ENCODE measurements around the gene USP37.

USP37 gene, protein sequence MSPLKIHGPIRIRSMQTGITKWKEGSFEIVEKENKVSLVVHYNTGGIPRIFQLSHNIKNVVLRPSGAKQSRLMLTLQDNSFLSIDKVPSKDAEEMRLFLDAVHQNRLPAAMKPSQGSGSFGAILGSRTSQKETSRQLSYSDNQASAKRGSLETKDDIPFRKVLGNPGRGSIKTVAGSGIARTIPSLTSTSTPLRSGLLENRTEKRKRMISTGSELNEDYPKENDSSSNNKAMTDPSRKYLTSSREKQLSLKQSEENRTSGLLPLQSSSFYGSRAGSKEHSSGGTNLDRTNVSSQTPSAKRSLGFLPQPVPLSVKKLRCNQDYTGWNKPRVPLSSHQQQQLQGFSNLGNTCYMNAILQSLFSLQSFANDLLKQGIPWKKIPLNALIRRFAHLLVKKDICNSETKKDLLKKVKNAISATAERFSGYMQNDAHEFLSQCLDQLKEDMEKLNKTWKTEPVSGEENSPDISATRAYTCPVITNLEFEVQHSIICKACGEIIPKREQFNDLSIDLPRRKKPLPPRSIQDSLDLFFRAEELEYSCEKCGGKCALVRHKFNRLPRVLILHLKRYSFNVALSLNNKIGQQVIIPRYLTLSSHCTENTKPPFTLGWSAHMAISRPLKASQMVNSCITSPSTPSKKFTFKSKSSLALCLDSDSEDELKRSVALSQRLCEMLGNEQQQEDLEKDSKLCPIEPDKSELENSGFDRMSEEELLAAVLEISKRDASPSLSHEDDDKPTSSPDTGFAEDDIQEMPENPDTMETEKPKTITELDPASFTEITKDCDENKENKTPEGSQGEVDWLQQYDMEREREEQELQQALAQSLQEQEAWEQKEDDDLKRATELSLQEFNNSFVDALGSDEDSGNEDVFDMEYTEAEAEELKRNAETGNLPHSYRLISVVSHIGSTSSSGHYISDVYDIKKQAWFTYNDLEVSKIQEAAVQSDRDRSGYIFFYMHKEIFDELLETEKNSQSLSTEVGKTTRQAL

DNA sequence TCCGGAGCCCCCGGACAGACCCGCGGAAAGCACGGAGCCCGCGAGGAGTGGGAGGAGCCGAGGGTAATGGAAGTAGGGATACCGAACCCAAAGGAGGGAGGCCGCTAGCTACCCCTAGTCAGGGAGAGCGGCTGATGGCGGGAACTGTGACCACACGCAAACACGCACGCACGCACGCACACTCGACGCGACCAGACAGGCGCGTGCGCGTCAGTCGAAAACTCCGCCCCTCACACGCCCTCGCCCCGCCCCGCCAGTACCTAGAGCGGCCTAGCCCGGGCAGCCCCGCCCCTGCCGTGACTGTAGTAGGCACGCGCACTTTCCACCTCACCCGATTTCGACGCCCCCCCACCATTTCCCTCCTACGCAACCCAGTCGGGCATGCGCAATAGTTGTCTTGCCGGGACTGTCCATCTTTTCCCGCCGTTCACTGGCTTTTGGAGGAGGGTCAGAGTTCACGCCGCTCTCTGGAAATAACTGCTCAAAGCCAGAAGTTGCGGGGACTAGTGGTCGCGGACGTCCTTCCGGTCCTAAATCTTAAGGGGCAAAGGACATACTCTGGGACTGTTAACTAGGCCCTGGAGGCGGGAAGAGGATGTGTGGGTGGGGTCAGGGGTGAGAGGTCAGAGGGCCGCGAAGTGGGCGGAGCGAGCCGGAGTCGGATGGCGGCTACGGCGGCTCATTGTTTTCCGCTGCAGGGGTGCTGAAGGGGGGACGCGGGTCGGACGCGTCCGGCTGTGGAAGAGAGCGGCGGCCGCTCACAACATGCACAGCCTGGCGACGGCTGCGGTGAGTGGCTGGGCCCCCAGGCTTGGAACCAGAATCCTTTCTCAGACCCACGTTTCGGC is at the start of gene USP37, which contains the start of gene CNOT9:
Gene USP37 (minus strand): TSS at position 162 of the 848 bp plus-strand sequence. CDS start 9,698 bp downstream, outside the sequence.
Gene CNOT9 (plus strand): TSS at position 650 of the 848 bp plus-strand sequence. CDS start 116 bp downstream, at position 766.
- in situ Hi-C loops (cut with MboI; ENCODE audit: low sequenced_read_pairs) = no loop called here

DNA sequence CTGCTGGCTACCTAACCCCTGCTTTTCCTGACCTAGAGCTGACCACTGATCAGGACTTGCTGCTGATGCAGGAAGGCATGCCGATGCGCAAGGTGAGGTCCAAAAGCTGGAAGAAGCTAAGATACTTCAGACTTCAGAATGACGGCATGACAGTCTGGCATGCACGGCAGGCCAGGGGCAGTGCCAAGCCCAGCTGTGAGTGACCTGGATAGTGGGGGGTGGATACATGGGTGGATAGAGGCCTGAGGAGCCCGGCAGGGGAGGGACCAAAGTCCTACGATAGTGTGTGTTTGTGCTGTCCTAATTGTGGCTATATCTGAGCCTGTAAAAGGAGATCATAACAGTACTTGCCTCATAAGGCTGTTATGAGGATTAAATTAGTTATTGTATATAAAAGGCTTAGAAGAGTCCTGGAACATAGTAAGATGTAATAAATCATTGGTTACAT is 47.7 kb upstream of the USP37 start:
- in situ Hi-C loops (cut with MboI; ENCODE audit: low sequenced_read_pairs) = no loop called here

DNA sequence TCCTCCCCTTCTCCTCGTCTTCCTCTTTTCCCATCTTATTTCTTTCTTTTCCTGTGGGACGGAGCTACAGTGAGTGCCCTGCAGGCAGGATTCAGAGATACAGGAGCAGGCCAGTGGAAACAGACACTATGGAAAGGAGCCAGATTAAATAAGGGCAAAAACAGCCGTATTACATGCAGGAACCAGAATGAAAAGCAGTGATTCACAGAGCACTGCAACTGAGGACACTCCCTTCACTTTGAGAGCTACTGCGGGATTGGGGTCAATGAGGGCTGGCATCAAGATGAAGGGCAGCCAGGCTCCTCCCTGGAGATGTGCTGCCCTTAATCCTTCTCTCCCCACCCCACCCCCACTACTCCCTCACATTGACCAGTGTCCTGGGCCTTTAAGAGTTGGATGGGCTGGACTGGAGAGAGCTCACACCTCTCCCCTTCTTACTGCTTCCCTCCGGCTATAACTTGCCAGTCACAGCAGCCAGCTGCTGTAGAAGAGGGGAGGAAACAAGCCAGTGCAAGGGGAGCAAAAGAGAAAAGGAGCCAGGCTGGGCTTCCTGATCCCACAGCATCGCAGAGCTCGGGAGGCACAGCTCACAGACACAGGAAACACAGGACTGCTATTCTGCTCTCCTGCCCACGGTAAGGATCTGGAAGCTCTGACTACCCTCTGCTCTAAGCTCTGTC is 39.4 kb upstream of the USP37 start, which contains the start of gene PLCD4:
Gene PLCD4 (plus strand): TSS at position 464 of the 680 bp plus-strand sequence. CDS start 7,841 bp downstream, outside the sequence.
- in situ Hi-C loops (cut with MboI; ENCODE audit: low sequenced_read_pairs) = no loop called here

DNA sequence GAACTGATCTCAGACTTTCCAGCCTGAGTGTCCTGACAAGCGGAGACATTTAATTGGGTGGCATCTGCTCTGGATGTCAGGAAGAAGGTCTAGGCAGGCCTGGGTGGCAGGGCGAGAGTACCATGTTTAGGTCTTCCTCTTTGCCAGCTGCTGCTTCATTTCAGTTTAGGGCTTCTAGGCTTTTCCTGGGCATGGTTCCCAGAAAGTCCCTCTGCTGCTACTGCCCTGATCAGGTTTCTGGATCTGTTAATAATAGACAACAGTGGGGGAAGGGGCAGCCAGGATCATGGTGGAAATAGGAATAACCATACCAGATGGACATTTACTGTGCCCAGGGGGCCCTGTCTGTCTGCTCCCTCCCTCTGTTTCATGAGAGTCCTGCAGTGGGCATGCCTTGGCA is 37.3 kb upstream of the USP37 start:
- in situ Hi-C loops (cut with MboI; ENCODE audit: low sequenced_read_pairs) = no loop called here

DNA sequence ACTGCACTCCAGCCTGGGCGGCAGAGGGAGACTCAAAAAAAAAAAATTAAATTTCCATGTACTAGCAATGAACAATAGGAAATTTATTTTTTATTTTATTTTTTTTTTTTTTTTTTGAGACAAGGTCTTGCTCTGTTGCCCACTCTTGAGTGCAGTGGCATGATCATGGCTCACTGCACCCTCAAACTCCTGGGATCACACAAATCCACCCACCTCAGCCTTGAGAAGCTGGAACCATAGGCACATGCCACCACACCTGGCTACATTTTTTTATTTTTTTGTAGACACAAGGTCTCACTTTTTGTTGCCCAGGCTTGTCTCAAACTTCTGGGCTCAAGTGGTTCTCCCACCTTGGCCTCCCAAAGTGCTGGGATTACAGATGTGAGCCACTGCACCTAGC is 17.4 kb upstream of the USP37 start:
- in situ Hi-C loops (cut with MboI; ENCODE audit: low sequenced_read_pairs) = no loop called here

DNA sequence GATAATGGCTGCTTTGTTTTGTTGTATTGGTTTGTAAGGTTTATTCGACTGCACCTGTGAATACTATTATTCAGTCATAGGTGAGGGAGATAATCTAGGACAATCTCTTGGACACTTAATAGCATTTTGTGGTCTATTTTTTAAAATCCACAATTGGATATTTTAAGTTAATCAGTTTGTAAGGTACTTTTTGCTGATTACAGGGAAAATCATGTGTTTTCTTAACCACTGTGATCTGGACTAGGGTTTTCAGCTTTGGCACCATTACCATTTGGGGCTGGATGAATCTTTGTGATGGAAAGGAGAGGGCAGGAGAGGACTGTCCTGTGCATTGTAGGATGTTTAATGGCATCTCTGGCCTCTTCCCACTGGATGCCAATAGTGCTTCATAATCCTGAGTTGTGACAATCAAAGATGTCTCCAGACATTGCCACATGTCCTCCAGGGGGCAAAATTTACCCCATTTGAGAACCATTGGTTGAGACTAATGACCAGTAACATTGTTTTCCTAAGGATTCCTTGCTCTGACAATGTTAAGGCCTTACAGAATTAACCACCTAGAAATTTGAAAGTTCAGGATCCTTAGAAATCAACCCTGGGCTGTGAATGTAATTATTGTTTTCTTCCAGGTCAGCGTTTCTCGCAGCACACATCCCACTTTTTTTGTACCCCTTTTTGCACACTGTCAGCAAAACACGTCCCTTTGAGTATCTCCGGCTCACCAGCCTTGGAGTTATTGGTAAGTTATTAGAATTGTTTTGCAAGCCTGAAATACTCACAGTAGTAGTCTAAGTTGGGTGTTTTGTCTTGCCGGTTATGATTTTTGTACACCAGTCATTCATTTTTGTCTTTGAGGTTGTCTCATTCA is 16.1 kb upstream of the USP37 start:
- in situ Hi-C loops (cut with MboI; ENCODE audit: low sequenced_read_pairs) = no loop called here

DNA sequence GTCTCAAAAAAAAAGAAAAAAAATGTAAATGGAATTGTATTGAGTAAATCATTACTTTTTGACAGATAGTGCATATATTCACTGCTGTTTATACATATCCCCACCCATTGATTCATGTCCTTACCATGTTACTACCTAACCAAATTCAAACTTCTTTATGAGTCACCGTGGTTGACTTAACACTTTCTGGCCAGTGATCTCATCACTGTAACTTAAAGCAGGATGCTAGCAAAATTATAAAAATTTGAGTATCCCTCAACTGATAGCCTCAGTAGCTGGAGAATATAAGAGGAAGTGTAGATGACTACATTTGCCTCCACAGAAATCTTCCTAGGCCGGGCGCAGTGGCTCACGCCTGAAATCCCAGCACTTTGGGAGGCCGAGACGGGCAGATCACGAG is 13.9 kb upstream of the USP37 start:
- in situ Hi-C loops (cut with MboI; ENCODE audit: low sequenced_read_pairs) = no loop called here

DNA sequence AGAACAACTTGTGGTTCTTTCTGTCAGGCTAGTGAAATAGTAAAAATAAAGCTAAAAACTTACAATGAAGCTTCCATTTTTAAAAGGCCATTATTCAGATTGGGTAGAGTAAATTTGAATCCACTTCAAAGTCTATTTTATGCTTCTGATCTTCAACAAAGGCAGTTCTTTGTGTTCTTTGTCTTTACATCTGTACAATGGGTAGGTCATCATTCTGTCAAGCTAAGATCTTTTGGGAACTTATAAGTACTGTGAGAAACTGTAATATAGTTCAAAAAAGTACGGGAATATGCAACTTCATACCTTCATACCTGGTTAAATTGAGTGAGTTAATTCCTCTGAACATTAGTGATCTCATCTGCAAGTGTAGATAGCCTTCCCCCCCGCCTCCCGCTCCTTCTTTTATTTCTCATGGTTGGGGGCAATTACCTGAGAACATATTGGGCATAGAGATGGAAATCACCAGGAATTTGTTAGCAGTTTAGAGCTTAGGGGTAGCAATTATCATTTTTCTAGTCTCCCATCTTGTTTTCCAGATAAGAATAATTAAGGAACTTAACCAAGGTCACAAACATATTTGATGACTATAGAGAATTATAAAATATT is 10.2 kb upstream of the USP37 start:
- in situ Hi-C loops (cut with MboI; ENCODE audit: low sequenced_read_pairs) = no loop called here

DNA sequence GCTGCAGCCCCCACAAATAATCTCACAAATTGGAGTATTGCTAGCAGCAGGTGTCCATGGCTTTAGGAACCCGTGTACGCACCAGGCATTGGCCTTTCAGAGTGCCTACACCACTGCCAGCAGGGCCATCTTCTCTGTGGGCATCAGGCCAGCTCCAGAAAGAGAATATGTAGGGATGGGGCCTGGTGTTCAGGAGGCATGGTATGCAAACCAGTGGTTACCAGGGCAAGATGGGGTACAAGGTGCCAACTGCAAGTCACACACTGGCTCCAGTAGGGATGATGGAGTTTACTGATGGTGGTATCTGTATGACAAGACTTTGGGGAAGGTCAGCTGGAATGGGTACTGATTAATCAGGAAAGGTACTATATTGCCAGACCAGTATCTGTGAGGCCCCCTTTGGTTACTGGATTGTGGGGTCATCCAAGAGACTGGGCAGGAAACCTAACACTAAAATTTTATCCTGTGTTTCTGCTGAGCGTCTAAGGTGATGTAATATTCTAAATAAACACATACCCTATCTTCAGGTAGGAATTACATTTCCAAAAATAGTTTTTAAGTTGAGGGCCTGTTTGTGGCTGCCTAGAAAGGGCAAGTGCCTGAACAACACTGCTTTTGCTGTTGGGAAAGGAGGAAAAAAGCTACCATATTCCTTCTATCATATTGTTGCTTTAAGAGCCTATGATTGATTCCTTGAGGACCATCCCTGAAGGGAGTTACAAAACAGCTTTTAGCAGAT is 9.5 kb upstream of the USP37 start:
- in situ Hi-C loops (cut with MboI; ENCODE audit: low sequenced_read_pairs) = no loop called here

DNA sequence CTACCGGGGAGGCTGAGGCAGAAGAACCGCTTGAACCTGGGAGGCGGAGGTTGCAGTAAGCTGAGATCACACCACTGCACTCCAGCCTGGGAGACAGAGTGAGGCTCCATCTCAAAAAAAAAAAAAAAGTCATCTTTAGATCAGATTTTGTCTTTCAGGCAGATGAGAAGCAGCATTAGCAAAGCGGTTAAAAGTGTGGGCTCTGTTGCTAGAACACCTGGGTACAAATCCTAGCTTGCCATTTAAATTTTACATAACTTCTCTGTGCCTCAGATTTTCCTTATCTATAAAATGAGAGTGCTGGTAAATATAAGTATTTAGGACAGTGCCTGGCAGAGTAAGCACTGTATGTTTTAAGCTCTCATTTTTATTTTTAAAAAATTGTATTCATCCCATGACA is 8.7 kb upstream of the USP37 start:
- in situ Hi-C loops (cut with MboI; ENCODE audit: low sequenced_read_pairs) = no loop called here

DNA sequence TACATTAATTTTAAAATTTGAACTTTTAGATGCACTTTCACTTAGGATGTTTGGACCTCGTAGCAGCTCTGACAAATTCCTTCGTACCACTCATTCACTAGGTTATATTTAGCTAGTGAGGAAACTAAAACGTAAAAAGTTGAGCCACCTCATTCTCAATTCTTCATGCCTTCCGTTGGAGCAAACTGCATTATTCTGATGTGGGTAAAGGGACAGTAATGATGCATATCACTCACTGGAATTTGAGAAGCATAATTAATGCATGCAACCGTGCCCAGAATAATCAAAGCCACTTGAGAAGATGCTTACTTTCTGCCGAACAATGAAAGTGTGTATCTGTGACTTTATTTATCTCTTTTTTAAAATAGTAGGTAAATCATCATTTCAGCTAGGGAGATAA is 2.7 kb upstream of the USP37 start:
- in situ Hi-C loops (cut with MboI; ENCODE audit: low sequenced_read_pairs) = no loop called here

DNA sequence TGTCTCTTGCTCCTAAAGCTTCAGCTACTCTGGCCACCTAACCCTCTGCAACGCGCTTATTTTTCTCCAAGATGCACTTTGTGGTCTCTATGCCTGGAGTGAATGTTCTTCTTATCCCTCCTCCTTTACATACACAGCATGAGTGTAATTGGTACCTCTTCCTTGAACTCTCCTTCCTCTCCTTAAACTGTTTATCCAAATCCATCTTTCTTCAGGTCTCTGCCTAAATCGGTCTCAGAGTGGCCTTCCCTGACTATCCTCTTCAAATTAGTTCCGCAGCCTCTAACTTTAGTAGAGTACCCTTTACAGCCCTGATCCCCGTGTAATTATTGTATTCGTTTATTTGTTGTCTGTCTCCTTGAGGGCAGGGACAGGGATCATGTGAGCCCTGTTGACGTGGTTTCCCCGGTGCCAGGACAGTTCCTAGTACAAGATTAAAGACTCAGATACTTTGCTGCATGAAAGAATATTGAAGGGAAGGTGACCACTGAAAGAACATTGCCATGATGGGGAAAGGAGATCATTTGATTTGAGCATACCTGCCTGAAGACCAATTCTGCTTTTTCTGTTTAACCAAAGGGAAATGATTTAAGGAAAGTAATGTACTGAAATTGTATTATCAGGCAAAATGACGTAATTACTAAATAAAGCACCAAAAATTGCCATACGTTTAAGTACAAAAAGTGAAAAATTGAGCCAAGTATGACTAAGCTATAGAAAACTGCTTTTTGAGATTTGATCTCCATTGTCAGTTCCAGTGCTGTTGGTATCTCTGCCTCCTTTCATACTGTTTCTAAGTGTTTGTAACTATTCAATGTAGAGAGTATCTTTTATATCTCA is 1.7 kb upstream of the USP37 start:
- in situ Hi-C loops (cut with MboI; ENCODE audit: low sequenced_read_pairs) = no loop called here

DNA sequence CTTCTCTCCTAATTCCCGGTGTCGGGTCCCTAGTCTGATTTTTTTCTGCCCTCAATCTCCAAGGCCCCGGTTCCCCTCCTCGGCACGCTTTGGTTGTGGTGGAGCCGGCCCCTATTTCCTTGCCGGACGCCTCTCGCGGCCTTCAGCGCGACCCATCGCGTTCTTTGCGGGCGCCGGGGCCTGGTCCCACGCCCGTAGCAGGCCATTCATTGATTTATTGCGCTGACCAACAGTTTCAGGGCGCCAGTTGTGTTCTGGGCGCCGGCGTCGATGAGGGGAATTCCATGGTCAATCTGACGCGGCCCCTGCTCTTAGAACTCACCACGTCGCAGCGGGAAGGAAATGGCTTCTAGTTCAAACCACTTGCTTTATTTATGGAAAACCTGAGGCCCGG is 884 bp upstream of the USP37 start:
- in situ Hi-C loops (cut with MboI; ENCODE audit: low sequenced_read_pairs) = no loop called here

DNA sequence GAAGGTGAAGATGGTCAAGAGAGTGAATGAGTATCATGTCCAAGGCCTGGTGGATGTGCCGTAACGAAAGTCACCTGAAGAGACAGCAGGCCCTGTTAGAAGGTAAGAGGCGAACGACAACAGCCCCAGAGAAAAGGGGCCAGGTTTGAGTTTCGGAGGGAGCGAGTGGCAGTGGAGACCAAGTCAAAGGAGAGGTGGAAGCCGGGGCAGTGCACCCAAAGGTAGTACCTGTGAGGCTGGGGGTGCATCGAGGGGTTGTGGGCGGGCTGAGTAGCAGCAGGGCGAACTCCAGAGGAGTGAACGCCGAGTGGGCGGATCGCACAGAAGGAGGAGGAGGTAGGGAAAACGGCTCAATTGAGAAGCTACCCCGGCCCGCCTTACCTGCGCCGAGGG is 358 bp downstream of the USP37 start:
- in situ Hi-C loops (cut with MboI; ENCODE audit: low sequenced_read_pairs) = no loop called here

DNA sequence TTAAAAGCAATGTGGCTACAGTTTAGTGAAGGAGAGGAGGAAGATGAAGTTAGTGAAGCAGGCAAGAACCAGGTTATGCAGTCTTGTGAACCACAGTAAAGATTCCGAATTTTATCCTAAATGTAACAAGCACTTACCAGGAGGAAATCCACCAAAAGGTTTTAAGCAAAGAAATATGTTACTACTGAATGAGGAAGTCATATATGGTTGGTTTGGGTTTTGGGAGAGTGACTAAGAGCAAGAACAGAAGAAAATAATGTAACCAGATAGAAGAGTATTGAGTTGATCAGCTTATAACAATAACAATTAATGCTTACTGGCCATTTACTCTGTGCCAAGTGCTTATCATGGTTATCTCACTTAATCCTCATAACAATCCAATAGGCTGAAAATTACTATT is 1.9 kb downstream of the USP37 start:
- in situ Hi-C loops (cut with MboI; ENCODE audit: low sequenced_read_pairs) = no loop called here

DNA sequence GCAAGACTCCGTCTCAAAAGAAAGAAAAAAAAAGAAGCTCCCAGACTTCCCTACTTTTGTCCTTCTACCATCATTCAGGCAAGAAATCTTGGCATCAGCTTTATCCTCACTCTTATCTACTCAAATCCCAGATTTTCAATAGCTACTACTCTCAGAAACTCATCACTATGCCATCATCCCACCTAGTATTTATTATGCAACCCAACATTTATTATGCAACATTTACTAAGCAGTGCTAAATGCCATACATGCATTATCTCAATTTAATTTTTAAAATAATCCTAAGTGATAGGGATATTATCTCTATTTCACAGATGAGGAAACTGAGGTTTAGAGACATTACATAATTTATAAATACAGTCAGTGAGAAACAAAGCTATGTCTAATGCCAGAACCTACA is 4.1 kb downstream of the USP37 start:
- in situ Hi-C loops (cut with MboI; ENCODE audit: low sequenced_read_pairs) = no loop called here

DNA sequence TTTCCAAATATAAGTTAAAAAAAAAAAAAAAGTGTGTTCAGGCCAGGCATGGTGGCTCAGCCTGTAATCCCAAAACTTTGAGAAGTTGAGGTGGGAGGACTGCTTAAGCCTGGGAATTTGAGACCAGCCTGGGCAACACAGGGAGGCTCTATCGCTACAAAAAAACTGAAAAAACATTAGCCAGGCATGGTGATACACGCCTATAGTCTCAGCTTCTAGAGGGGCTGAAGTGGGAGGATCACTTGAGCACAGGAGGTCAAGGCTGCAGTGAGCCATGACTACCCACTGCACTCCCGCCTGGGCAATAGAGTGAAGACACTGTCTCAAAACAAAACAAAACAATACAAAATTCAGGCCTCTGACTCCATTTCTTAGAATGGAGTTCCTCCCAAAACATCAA is 9.2 kb downstream of the USP37 start:
- in situ Hi-C loops (cut with MboI; ENCODE audit: low sequenced_read_pairs) = no loop called here
